Measurements from ENCODE around the gene TNIK. TPM values are rescaled to one million over a fixed set of nuclear protein-coding genes. Genes with fewer than 3 reads are reported as not detected.
A peak's percentile ranks its signal among the peaks of the same experiment; 100 is the strongest.
"Not testable (repeated sequence)": the region's sequence is repeated elsewhere in the genome, so short reads cannot be mapped to it uniquely, and the experiment has no call there.

TNIK gene
- total RNA-seq, 1 experiment from 2014 or later: 19.1 TPM

DNA sequence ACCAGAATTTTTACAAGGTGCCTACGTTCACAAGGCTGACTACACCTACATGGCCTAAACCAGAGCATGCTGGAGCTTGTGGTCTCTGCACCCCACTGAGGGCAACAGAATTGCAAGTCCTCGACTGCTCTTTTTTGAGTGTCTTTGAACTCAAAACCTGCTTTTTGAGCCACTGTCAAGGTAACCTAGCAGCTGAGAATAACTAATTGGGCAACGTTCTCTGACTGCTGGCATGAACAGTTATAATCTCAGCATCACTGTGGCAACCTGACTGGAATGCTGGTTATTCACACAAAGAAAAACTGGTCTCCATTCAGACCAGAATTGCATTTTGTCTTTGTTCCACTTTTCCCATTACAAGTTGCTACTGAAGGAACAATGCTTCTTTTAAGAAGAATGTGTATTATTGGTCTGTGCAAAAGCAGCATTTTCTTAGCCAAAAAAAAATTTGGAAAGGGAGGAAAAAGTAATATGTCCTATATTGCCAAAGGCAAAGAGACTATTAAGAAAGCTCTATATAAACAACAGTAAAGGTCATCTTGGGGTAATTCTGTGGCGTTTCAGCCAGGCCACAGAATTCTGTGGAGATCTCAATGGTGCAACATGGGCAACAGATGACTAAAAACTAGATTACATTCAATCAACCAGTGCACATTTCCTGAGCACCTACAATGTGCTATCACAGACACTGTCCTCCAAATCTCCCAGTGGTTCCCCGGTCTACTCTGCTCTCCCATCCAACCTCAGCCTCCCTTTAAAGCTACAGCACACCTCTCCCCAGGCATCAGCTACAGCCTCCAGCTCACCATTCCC, 76.8 kb downstream of the TNIK start:
- in situ Hi-C loops (cut with HindIII; ENCODE audit: low pct_unique_long_range_greater_than_20kb, low sequenced_read_pairs): no loop called here
- no peak for DNase-seq (ENCODE audit: low read depth)

DNA sequence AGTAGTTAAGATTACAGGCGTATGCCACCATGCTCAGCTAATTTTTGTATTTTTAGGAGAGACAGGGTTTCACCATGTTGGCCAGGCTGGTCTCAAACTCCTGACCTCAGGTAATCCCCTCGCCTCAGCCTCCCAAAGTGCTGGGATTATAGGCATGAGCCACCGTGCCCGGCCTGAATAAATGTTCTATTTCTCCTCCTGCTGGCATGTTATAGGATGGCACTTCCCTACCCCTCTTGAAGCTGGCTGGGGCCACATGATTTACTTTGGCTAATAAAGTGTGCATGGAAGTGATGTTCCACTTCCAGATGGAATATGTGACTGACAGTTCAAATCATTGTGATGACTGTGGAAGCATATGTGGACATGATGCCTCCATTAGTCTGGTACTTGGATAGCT, 77.9 kb downstream of the TNIK start:
- DNase-seq (ENCODE audit: low read depth); in situ Hi-C loops (cut with HindIII; ENCODE audit: low pct_unique_long_range_greater_than_20kb, low sequenced_read_pairs): not testable (repeated sequence)

DNA sequence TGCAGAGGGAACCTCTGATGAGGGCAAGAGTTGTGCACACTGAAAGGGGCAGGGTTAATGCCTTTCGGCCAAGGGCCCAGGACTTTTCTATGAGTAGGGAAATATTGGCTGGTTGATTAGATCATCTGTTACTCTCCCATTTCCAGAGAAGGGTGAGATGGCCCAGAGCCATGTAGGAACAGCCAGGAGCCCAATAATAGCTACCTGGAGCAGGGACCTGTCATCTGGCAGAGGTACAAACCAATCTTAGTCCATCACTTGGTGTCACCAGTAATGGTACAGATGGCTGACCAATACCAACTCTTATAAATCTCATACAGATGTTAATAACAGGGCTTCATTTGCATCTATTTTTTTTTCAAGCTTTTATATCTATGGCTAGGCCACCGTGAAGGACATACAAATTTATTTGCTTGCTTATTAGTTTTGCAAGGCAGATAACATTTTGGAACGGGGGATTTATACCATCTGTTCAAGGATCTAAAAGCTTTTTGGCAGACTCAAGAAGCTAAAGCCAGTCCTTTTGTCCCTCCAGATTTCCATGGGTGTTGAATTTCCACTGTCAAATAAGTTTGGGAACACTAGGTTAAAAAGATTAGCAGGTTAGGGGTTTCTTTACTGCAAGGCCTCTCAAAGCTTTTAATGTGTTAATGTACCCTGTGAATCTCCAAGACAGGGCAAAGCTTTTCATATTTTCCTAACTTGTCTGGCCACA, 79.3 kb downstream of the TNIK start:
- no peak for DNase-seq (ENCODE audit: low read depth)
- in situ Hi-C loops (cut with HindIII; ENCODE audit: low pct_unique_long_range_greater_than_20kb, low sequenced_read_pairs): no loop called here

DNA sequence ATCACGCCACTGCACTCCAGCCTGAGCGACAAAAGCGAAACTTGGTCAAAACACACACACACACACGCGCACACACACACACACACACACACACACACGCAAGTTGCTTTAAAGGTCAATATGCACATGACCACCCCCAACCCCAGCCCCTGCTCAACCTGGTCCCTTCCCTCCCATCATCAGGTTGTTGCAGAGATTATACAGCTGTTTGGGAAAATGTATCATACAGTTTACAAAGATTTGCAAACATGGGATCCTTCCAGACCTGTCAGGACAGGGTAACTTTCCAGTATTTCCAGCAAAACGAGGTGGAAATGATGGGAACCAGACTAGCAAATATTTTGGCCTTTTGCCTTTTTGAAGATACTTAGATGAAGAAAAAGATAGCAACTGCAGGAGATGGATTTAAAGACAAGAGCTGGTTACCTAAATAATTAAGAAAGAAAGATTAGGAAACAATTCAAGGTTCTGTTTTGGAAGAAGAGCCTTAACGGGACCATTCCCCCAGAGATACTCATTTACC, 80.2 kb downstream of the TNIK start:
- DNase-seq (ENCODE audit: low read depth): no peak
- in situ Hi-C loops (cut with HindIII; ENCODE audit: low pct_unique_long_range_greater_than_20kb, low sequenced_read_pairs): no loop called here

DNA sequence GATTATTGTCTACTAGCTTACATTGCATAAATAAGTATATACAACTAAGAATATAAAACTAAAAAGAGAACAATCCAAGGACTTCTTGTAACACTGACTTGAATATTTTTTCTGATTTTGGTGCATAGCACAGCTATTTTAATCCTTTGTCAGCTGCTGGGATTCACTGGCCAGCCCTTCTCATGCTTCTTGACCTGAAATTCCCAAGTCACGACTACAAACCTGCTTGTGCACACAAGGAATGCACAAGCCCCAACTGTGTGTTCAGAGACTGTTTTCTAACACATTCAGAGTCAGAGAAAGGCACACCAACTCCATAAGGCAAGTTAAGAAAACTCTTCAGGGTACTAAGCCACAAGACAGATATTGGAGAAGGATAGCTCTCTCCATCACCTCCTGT, 80.9 kb downstream of the TNIK start:
- DNase-seq (ENCODE audit: low read depth): peak; percentile 39
- in situ Hi-C loops (cut with HindIII; ENCODE audit: low pct_unique_long_range_greater_than_20kb, low sequenced_read_pairs): no loop called here

DNA sequence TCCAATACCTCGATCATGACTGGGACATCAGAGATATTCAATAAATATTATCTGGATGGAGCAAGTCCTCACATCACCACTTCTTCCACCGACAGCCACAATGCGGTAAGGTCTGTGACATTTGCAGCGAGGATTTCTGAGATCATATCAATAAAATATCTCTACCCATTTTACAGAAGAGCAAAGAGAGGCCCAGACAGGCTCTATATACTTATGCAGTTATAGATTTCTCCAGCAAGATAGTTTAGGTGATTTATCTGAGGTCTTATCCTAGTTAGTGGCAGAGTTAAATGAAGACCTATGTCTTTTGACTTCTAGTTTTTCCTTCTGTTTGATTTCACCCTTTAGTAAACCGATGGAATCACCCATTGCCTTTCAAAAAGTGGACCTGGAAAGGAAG, 81.6 kb downstream of the TNIK start:
- no peak for DNase-seq (ENCODE audit: low read depth)
- in situ Hi-C loops (cut with HindIII; ENCODE audit: low pct_unique_long_range_greater_than_20kb, low sequenced_read_pairs): no loop called here

DNA sequence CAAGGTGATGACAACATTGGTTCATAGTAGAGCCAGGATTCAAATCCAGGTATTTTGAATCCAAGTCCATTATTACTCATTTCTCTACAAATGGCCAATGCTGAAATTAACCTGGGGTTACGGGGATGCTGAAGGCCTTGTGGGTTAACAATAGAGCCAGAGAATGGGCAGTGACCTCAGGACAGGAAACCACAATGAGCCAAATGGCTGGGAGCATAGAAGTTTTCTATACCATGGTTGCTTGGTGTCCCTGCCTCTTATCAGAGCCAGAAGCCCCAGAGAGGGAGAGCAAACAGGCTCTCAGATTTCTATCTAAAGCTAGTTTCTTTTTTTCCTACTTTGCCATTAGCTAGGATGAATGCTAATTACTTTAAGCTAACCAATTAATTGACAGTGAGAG, 82.3 kb downstream of the TNIK start:
- DNase-seq (ENCODE audit: low read depth): no peak
- in situ Hi-C loops (cut with HindIII; ENCODE audit: low pct_unique_long_range_greater_than_20kb, low sequenced_read_pairs): no loop called here

DNA sequence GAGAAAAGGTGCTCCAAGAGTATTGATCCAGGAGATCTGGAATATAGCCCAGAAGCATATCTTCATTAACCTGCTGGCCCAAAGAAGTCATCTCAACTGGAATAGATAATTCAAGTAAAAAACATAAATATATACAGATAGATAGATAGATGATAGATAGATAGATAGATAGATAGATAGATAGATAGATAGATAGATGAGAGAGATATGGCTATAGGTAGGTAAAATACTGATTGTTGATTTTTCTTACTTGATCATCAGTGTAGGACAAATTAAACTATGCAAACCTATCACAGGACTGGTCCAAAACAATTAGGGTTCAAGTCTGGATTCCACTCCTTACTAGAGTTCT, 83.6 kb downstream of the TNIK start:
- no peak for DNase-seq (ENCODE audit: low read depth)
- in situ Hi-C loops (cut with HindIII; ENCODE audit: low pct_unique_long_range_greater_than_20kb, low sequenced_read_pairs): no loop called here

DNA sequence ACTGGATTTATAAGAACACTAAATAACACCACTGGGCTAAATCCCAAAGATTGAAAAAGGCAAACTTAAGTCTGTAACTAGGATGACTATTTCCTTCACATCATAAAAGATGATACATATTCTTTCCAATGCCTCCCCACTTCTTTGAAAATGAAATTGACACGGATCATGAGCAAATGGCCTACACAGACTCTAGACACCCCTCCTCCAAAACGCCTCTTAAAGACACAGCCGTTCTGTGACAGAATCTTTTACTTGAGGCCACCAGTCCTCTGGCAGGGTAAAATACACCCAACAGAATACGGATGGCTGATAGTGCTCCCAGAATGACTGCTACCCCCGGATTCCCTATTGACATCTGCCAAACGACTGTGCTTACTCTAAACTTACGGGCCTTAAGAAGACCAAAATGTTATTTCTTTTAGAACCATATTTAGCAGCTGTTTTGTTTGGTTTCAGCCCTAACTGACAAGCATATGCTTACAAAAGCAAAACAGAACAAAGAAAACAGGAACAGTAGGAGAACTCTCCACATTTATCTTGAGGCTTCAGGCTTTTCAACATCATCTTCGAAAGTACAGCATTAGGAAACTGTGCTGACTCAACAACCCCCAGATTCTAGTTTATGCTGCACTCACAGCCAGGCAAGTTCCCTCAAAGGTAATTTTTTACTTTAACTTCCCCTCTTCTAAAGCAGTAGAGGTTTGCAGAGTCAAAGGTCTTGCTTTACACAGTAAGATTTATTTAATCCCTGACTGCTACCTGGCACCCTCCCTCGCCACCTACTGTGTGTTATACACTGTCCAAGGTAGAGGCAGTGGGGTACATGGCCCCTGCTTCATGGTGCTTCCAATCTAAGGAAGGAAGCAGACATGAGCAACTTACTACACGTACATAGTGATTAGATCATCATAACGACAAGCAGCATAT, 84.3 kb downstream of the TNIK start:
- no peak for DNase-seq (ENCODE audit: low read depth)
- in situ Hi-C loops (cut with HindIII; ENCODE audit: low pct_unique_long_range_greater_than_20kb, low sequenced_read_pairs): no loop called here

DNA sequence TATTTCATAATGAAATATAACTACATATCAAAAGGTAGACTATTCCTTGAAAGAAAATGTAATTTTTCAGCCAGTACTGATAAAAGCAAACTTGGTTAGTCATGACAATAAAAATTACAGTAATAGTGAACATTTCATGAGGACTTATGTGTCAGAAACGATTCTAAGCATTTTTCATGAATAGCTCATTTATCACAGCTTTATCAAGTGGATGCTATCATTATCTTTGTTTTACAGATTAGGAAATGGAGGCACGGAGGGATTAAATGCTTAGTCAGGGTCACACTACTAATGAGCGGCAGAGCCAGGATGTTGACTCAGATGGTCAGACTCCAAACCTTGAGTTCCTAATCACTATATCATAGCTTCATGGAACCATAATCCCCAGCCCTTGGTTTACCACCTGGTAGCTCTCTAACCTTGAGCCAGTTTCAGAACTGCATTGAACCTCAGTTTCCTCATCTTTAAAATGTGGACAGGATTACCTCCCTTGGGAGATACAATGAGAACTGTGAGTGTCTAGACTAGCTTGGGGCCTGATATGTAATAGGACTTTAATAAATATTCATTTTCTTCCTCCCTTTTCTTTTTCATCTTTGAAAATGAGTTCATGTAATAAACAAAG, 85.4 kb downstream of the TNIK start:
- DNase-seq (ENCODE audit: low read depth): no peak
- in situ Hi-C loops (cut with HindIII; ENCODE audit: low pct_unique_long_range_greater_than_20kb, low sequenced_read_pairs): no loop called here

DNA sequence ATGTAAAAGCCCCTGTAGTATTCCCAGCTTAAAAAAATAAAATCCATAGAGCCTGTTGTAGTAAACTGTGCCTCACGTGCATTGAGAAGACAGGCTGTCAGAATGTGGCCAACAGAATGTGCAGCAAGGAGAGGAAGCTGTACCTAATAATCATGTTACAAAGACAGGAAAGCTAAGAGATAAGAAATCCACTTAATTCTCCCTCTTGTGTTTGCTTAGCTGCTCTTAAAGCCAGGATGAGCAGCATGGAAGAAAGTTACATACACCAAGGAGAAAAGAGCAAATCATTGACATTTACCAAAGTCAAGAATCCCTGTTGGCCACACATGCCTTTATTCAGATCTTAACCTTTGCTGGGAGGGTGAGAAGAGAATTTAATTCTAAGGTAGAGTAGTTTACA, 85.9 kb downstream of the TNIK start:
- in situ Hi-C loops (cut with HindIII; ENCODE audit: low pct_unique_long_range_greater_than_20kb, low sequenced_read_pairs): no loop called here
- DNase-seq (ENCODE audit: low read depth): no peak

DNA sequence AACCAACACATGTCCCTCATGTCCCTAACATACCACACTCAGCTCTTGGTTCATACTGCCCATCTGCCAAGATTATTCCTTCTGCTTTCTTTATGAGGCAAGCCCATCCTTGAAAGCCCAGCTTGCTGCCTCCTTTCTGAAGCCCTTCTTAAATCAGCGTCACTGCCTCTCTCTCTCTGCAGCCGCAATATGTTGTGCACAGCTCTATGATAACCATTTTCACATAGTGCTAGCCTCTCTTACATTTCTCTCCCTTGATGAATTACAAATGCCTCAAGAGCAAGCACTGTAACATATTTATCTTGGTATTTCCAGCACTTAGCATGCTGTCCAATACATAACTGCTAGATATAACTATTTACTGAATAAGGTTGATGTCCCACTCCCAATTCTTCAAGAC, 86.5 kb downstream of the TNIK start:
- no peak for DNase-seq (ENCODE audit: low read depth)
- in situ Hi-C loops (cut with HindIII; ENCODE audit: low pct_unique_long_range_greater_than_20kb, low sequenced_read_pairs): no loop called here

DNA sequence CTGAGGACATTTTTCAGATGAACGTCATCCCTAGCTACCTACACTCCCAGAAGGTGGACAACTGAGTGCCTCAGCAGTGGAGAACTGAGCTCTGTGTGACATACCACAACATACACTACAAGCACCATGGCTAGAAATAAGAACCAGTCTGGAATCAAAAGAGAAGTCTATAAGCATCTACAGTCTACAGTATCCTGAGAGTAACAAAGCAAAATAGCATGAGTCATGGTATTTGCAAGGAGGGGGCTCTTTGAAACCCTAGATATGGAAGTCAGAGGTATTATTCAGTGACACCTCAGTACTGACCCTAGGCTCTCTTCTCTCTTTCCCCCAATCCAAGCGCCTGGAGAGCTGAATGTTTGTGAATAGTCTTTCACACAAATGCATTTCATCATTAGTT, 87.5 kb downstream of the TNIK start:
- in situ Hi-C loops (cut with HindIII; ENCODE audit: low pct_unique_long_range_greater_than_20kb, low sequenced_read_pairs): no loop called here
- no peak for DNase-seq (ENCODE audit: low read depth)

DNA sequence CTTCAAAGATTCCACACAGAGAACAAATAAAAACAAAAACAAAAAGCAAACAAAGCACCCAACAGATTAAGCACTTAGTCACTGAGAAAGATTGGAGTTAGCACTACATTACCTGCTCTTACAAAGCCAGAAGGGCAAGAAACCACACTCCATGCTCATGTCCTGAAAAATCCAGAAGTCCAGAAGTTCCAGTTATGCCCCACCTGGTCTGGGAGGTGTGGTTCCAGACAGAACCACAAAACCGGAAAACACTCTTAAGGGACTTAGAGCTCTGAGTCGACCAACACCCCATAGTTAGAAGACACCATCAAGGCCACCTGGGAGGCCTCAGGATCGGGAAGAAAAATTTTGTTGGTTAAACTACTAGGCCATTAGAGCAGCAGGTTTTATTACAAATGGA, 88.9 kb downstream of the TNIK start:
- in situ Hi-C loops (cut with HindIII; ENCODE audit: low pct_unique_long_range_greater_than_20kb, low sequenced_read_pairs): no loop called here
- DNase-seq (ENCODE audit: low read depth): no peak

DNA sequence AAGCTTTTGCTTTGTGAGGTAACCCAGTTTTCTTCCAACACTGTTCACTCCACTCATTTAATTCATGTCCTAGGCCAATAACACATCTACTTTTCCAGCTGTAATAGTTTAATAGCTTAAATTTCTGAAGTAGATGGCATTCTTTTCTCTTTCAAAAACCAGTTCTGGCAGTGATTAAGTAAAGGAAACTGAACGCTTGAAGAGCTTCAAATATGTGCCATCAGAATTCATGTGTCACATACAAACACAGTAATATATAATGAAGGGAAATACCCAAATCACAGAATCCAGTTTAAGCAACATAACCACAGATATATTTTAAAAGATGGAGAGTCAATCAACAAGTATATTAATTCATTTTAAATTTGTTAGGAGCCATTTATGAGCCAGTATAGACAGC, 91.0 kb downstream of the TNIK start:
- in situ Hi-C loops (cut with HindIII; ENCODE audit: low pct_unique_long_range_greater_than_20kb, low sequenced_read_pairs): no loop called here
- DNase-seq (ENCODE audit: low read depth): no peak

DNA sequence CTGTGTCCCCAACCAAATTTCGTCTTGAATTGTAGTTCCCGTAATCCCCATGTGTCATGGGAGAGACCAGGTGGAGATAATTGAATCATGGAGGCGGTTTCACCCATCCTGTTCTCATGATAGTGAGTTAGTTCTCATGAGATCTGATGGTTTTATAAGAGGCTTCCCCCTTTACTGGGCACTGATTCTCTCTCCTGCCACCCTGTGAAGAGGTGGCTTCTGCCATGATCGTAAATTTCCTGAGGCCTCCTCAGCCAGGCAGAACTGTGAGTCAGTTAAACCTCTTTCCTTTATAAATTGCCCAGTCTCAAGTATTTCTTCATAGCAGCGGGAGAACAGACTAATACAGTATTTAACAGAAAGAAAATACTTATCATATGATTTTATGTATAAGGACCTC, 93.5 kb downstream of the TNIK start:
- in situ Hi-C loops (cut with HindIII; ENCODE audit: low pct_unique_long_range_greater_than_20kb, low sequenced_read_pairs); DNase-seq (ENCODE audit: low read depth): not testable (repeated sequence)

DNA sequence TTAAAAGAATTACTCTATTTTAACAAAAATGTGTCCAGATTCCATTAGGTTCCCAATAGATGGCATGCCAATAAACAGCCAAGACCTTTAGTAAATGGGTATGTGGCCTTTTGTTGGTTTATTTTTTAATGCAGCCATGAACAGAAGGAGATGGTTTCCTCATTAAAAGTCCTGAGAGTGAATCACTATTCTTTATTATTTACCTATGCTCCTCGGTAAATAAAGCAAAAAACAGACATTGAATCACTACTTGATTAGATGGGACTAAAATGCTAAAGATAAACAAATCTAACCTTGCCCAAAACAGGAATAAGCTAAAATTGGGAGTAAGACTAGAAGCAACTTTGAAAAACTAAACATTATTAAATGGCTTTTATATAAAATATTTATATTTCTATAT, 94.2 kb downstream of the TNIK start:
- in situ Hi-C loops (cut with HindIII; ENCODE audit: low pct_unique_long_range_greater_than_20kb, low sequenced_read_pairs): no loop called here
- no peak for DNase-seq (ENCODE audit: low read depth)

DNA sequence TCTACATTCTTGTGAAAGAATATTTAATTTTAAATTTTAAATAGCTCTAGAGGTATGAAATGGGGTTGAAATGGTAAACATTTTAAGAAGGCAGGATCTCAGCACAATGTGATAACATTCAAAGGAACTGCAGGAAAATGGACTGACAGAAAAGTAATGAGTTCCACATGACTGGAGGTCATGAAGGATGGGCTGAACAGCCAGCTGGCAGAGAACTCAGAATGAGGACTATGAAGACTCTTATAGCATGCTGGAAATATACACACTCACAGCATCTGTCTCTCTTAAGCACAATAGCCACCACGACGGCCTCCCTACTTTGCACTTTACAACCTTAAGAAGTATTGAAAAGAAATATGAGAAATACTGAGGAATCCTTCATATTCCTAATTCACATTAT, 94.7 kb downstream of the TNIK start:
- no peak for DNase-seq (ENCODE audit: low read depth)
- in situ Hi-C loops (cut with HindIII; ENCODE audit: low pct_unique_long_range_greater_than_20kb, low sequenced_read_pairs): no loop called here
